ENCODE data around the gene PRR19.
"Not testable (repeated sequence)": the region's sequence is repeated elsewhere in the genome, so short reads cannot be mapped to it uniquely, and the experiment has no call there.

The PRR19 gene

DNA sequence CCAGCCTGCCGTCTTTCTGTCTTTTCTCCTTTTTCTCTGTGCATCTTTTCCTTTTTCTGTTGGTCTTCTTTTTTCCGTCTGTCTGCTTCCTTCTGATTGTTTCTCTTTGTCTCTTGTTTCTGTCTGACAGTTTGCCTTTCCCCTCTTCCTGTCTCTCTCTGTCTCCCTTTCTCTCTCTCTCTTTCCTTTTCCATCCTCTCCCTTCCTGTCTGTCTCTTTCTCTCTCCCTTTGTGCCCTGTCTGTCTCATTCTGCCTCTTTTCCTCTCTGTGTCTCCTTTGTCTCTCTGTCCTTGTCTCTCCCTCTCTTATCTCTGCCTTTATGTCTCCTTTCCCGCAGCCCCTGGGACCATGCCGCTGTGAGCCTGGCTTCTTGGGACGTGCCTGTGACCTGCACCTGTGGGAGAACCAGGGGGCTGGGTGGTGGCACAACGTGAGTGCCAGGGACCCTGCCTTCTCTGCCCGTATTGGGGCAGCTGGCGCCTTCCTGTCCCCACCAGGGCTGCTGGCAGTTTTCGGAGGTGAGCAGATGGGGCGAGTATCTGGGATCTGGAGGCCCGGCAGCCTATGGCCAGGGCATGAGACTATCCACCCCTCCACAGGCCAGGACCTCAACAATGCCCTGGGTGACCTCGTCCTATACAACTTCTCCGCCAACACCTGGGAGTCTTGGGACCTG lies 32.9 kb downstream of the PRR19 start:
- no peak for DNase-seq (ENCODE audit: low read depth)
- no peak for TF ChIP-seq CTCF (IDR thresholded peaks at IDR 0.05; ENCODE audit: insufficient read depth, low read depth, low read length, missing control alignments)
- H3K4me3 ChIP-seq (ENCODE audit: low read length) = no peak overlapping the region

- TF ChIP-seq CTCF (IDR thresholded peaks at IDR 0.05; ENCODE audit: insufficient read depth, low read depth, low read length, missing control alignments) = no peak
- DNase-seq (ENCODE audit: low read depth) = no peak
- H3K4me3 ChIP-seq (ENCODE audit: low read length) = no peak overlapping the region
These were observed 33.5 kb downstream of the PRR19 start for GRCh38 chr19:42335374-42335936.

GRCh38 chr19:42335971-42336370 lies 34.0 kb downstream of the PRR19 start:
- no peak for TF ChIP-seq CTCF (IDR thresholded peaks at IDR 0.05; ENCODE audit: insufficient read depth, low read depth, low read length, missing control alignments)
- no peak overlapping the region for H3K4me3 ChIP-seq (ENCODE audit: low read length)

DNA sequence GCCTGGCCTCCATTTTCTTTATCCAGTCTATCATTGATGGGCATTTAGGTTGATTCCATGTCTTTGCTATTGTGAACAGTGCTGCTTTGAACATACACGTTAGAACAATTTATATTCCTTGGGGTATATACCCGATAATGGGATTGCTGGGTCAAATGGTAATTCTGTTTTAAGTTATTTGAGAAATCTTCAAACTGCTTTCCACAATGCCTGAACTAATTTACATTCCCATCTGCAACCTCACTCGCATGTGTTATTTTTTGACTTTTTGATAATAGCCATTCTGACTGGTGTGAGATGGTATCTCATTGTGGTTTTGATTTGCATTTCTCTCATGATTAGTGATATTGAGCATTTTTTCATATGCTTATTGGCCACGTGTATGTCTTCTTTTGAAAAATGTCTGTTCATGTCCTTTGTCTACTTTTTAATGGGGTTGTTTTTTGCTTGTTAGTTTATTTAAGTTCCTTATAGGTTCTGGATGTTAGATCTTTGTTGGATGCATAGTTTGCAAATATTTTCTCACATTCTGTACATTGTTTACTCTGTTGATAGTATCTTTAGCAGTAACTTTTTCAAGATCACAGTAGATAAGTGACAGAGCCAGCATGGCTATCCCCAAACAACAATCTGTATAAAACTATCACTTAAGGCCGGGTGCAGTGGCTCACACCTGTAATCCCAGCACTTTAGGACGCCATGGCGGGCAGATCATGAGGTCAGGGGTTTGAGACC lies 37.4 kb downstream of the PRR19 start:
- DNase-seq (ENCODE audit: low read depth) = not testable (repeated sequence)

More at GRCh38 chr19:42335971-42336370, 34.0 kb downstream of the PRR19 start:
- DNase-seq (ENCODE audit: low read depth) = no peak

DNA sequence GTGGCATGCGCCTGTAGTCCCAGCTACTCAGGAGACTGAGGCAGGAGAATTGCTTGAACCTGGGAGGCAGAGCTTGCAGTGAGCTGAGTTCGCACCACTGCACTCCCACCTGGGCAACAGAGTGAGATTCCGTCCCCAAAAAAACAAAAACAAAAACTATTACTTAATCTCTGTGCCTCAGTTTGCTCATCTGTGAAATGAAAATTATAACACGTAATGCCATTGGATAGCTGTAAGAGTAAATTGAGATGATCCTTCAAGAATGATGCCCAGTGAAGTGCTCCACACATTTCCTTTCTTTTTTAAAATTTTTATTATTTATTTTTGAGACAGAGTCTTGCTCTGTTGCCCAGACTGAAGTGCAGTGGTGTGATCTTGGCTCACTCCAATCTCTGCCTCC lies 38.0 kb downstream of the PRR19 start:
- DNase-seq (ENCODE audit: low read depth); H3K4me3 ChIP-seq (ENCODE audit: low read length): not testable (repeated sequence)

More for the DNA sequence above, 37.4 kb downstream of the PRR19 start:
- not testable (repeated sequence) for H3K4me3 ChIP-seq (ENCODE audit: low read length)

GRCh38 chr19:42343344-42344110 lies 41.6 kb downstream of the PRR19 start:
- TF ChIP-seq CTCF (IDR thresholded peaks at IDR 0.05; ENCODE audit: insufficient read depth, low read depth, low read length, missing control alignments) = no peak
- DNase-seq (ENCODE audit: low read depth) = no peak
- no peak overlapping the region for H3K4me3 ChIP-seq (ENCODE audit: low read length)

DNA sequence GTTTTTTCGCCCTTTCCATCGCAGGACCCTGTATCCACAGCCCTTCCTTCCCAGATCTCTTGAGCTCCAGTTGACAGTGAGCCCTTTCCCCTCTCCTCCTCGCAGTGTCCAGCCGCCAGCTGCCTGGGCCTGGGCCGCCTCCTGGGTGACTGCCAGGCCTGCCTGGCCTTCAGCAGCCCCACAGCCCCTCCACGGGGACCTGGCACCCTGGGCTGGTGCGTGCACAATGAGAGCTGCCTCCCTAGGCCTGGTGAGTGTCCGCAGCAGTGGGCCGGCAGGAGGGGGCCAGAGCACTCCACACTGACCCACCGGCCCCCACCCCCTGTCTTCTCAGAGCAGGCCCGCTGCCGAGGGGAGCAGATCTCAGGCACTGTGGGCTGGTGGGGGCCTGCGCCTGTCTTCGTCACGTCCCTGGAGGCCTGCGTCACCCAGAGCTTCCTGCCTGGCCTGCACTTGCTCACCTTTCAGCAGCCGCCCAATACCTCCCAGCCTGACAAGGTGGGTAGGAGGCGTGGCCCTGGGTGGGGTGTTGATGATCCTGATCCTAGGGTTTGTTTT lies 42.5 kb downstream of the PRR19 start:
- no peak overlapping the region for H3K4me3 ChIP-seq (ENCODE audit: low read length)
- TF ChIP-seq CTCF (IDR thresholded peaks at IDR 0.05; ENCODE audit: insufficient read depth, low read depth, low read length, missing control alignments) = no peak

More for the DNA sequence above, 42.5 kb downstream of the PRR19 start:
- DNase-seq (ENCODE audit: low read depth) = no peak
